Smooth muscle cell (in vitro differentiated cells): ENCODE data around the gene SPPL3. TPM values are rescaled to one million over a fixed set of nuclear protein-coding genes. Genes with fewer than 3 reads are reported as not detected.

Experiments
- DNase-seq: peaks from one replicate; lab custom pipeline; 2025; ENCODE audit not compliant: unreplicated experiment; lab: John Stamatoyannopoulos, UW
- H2AFZ ChIP-seq: fragments of 200-600 bp; sonication (generic); 2 replicates; pipeline ENCODE4 v1.6.0; 2016; ENCODE audit warnings: antibody characterized with exemption, low read depth, mild to moderate bottlenecking
- H3F3A ChIP-seq: fragments of 200-600 bp; sonication (generic); 2 replicates; pipeline ENCODE4 v1.6.0; 2017; ENCODE audit warnings: antibody characterized with exemption, low read depth
- H3K27ac ChIP-seq: fragments of 200-600 bp; sonication (generic); 2 replicates; pipeline ENCODE4 v1.5.1; 2016; ENCODE audit warnings: low read depth, mild to moderate bottlenecking
- H3K27me3 ChIP-seq: fragments of 200-600 bp; sonication (generic); 2 replicates; pipeline ENCODE4 v1.6.1; 2016; ENCODE audit warnings: low read depth, mild to moderate bottlenecking
- H3K36me3 ChIP-seq: fragments of 200-600 bp; sonication (generic); 2 replicates; pipeline ENCODE4 v1.5.1; 2016; ENCODE audit warnings: low read depth
- H3K4me1 ChIP-seq: fragments of 200-600 bp; sonication (generic); 2 replicates; pipeline ENCODE4 v1.5.1; 2016; ENCODE audit warnings: low read depth
- H3K4me2 ChIP-seq: fragments of 200-600 bp; sonication (generic); 2 replicates; pipeline ENCODE4 v1.6.0; 2016; ENCODE audit warnings: mild to moderate bottlenecking
- H3K4me3 ChIP-seq: fragments of 200-600 bp; sonication (generic); 2 replicates; pipeline ENCODE4 v1.5.1; 2016; ENCODE audit warnings: mild to moderate bottlenecking
- H3K79me2 ChIP-seq: fragments of 200-600 bp; sonication (generic); 2 replicates; pipeline ENCODE4 v1.6.0; 2016; ENCODE audit warnings: low read depth, mild to moderate bottlenecking
- H3K9ac ChIP-seq: fragments of 200-600 bp; sonication (generic); 2 replicates; pipeline ENCODE4 v1.6.0; 2016; ENCODE audit warnings: low read depth
- H3K9me3 ChIP-seq: fragments of 200-600 bp; sonication (generic); replicated peaks from 2 replicates; pipeline ENCODE4 v1.5.1; 2016; ENCODE audit warnings: low read depth
- H4K20me1 ChIP-seq: fragments of 200-600 bp; sonication (generic); 2 replicates; pipeline ENCODE4 v1.6.0; 2016; ENCODE audit warnings: low read depth
- CTCF ChIP-seq: fragments of 200-600 bp; sonication (generic); IDR thresholded peaks from 2 replicates; pipeline ENCODE4 v1.5.1; 2017; ENCODE audit warnings: borderline replicate concordance, mild to moderate bottlenecking, antibody characterized with exemption; ENCODE audit not compliant: insufficient read depth, poor library complexity, severe bottlenecking
- WGBS: methylation state at CpG from one replicate; pipeline ENCODE4 v1.1.7; 2016; ENCODE audit warnings: low lambda C conversion rate; 5-methylcytosine and 5-hydroxymethylcytosine counted together
- polyA plus RNA-seq: library from polyadenylated mRNA; unstranded; fragments of >200 nt; fragmentation: Nextera tagmentation; extraction: Ambion mirVana; gene quantifications from 2 replicates; pipeline ENCODE4 v1.2.1, GENCODE V29; 2016
- total RNA-seq: library from RNA; depleted of rRNA; stranded (reverse); fragments of >200 nt; gene quantifications from 2 replicates; pipeline ENCODE4 v1.2.3, GENCODE V29; 2014

The SPPL3 gene
- total and polyA plus RNA-seq, 2 experiments from 2014 or later, result 22.5 to 27.0 TPM

DNA sequence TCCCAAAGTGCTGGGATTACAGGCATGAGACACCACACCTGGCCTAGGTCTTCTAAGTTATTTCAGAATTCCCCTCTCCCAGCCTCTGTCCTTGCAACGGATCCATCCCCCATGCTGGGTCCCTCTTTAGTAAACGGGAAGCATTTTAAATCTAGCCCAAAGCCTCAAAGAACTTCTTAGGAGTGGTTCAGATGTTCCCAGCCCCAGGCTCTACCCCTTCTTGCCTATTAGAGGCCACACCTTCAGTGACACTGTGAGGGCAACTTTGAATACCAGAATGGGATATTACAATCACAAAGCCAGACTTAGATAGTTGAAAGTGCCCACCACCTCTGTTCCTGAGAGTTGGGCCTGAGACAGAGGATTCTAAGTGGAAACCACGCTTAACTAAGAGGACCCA is 18.1 kb upstream of the SPPL3 start:
- Histone ChIP-seq H3K4me2 (no peak overlapping the region), H3K4me1 (no peaks in the 10 kb centered on the region), H3K9ac (no peak overlapping the region), H3K4me3 (no peak overlapping the region), H3K27me3 (no peaks in the 10 kb centered on the region), H3K79me2 (no peaks in the 10 kb centered on the region), H4K20me1 (no peaks in the 10 kb centered on the region), H3F3A (no peaks in the 10 kb centered on the region), H3K27ac (no peak overlapping the region), H3K36me3 (no peaks in the 10 kb centered on the region), H3K9me3 (peaks cover 3% of the 10 kb centered on the region), H2AFZ (no peak overlapping the region)
- WGBS, result 59% methylated on average over 3 of the region's 3 CpGs
- no peak for TF ChIP-seq CTCF
- DNase-seq, result no peak

DNA sequence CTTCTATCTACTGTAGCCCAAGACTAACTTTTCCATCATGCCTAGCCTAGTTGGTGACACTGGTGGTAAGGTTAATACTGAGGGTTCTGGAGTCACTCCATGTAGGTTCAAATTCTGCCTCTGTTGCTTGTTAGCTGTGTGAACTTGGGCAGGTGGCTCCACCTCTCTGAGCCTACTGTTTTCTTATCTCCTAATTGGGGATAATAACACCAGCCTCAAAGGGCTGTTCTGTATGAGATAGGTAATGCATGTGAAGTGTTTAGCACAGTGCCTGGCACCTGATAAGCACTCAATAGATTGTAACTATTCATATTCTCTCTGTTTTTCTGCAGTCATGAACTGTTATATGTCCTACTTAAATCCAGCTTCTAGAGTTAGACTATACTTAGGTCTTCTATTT is 17.5 kb upstream of the SPPL3 start:
- no peaks in the 10 kb centered on the region for H3F3A ChIP-seq
- TF ChIP-seq CTCF, result no peak

GRCh38 chr12:120920178-120920577 is 16.0 kb upstream of the SPPL3 start:
- Histone ChIP-seq H3K79me2 (no peaks in the 10 kb centered on the region), H3F3A (no peaks in the 10 kb centered on the region), H3K9me3 (peaks cover 3% of the 10 kb centered on the region), H3K36me3 (no peaks in the 10 kb centered on the region), H3K27me3 (no peaks in the 10 kb centered on the region), H3K4me2 (no peak overlapping the region), H3K9ac (no peak overlapping the region), H2AFZ (no peak overlapping the region), H3K4me1 (no peaks in the 10 kb centered on the region), H3K4me3 (no peak overlapping the region), H3K27ac (no peak overlapping the region), H4K20me1 (no peaks in the 10 kb centered on the region)
- TF ChIP-seq CTCF, result no peak
- 90% methylated on average over 3 of the region's 3 CpGs for WGBS
- no peak for DNase-seq

More for the DNA sequence above, 17.5 kb upstream of the SPPL3 start:
- H3K4me2 ChIP-seq, result no peak overlapping the region
- H3K9ac ChIP-seq, result no peak overlapping the region
- H3K4me1 ChIP-seq, result no peaks in the 10 kb centered on the region
- no peak overlapping the region for H2AFZ ChIP-seq
- no peaks in the 10 kb centered on the region for H3K36me3 ChIP-seq
- H3K9me3 ChIP-seq, result peaks cover 3% of the 10 kb centered on the region
- no peak for DNase-seq
- H3K27me3 ChIP-seq, result no peaks in the 10 kb centered on the region
- no peak overlapping the region for H3K27ac ChIP-seq
- H4K20me1 ChIP-seq, result no peaks in the 10 kb centered on the region
- no peaks in the 10 kb centered on the region for H3K79me2 ChIP-seq
- H3K4me3 ChIP-seq, result no peak overlapping the region

- no peak overlapping the region for H3K4me2 ChIP-seq
- peaks cover 3% of the 10 kb centered on the region for H3K9me3 ChIP-seq
- no peaks in the 10 kb centered on the region for H3K36me3 ChIP-seq
- no peak overlapping the region for H3K4me3 ChIP-seq
- DNase-seq, result no peak
- TF ChIP-seq CTCF, result no peak
- no peaks in the 10 kb centered on the region for H3F3A ChIP-seq
- no peak overlapping the region for H3K9ac ChIP-seq
- no peaks in the 10 kb centered on the region for H4K20me1 ChIP-seq
- no peaks in the 10 kb centered on the region for H3K79me2 ChIP-seq
- no peak overlapping the region for H2AFZ ChIP-seq
- H3K4me1 ChIP-seq, result no peaks in the 10 kb centered on the region
- H3K27me3 ChIP-seq, result no peaks in the 10 kb centered on the region
- 98% methylated on average over 2 of the region's 2 CpGs for WGBS
- no peak overlapping the region for H3K27ac ChIP-seq
Observed at GRCh38 chr12:120917748-120918147, 13.6 kb upstream of the SPPL3 start.
